ENCODE results near the gene CABP4.

CABP4 gene

DNA sequence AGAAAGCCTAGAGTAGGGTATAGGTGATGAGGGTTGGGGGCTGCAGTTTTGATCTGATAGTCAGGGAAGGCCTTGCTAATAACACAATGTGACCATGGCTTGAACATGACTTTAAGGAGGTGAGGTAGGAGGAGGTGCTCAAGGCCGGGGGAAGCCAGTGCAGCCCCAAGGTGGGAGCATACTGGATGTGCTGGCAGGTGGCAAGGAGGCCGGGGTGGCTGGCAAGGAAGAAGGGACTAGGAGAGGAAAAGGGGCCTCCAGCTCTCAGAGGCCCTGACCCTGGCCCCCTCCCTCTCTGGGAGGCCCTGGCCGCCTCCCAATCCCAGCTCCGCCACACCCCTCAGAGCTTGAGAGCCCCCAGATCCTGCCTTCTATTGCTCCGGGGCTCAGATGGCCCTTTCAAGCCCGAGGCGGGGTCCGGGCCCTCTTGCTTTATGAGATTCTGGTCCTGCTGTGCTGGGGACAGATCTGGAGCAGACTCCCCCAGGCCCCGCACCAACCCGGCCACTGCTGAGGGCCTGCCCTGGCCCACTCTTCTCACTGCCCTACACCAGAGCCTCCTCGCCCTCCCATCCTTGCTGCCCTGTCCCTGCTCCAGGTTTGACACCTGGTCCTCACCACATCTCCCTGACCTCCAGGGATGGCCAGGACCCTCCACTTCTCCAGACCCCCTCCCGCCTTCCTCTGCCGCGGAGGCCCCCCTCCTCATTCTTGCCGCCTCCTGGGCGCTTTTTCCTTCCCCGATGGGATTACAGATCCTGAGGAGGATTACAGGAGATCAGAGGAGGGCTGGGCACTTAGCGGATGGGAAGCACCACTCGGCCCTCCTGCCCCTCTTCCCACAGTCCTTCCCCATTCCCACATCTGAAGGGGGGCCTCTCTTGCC, 48.2 kb downstream of the CABP4 start:
- ChIA-PET CTCF (interaction anchor here (1.0 kb wide), 1 partner anchor 102 kb away, joined by 4 read pairs; the partner anchor contains the start of gene PPP1CA), POLR2A (no interaction called here)
- H3K4me3 ChIP-seq (ENCODE audit: low read depth, low read length): peak overlapping the region; percentile 76
- no peak for DNase-seq (ENCODE audit: low read depth, low spot score)
- TF ChIP-seq, protein P1, sequence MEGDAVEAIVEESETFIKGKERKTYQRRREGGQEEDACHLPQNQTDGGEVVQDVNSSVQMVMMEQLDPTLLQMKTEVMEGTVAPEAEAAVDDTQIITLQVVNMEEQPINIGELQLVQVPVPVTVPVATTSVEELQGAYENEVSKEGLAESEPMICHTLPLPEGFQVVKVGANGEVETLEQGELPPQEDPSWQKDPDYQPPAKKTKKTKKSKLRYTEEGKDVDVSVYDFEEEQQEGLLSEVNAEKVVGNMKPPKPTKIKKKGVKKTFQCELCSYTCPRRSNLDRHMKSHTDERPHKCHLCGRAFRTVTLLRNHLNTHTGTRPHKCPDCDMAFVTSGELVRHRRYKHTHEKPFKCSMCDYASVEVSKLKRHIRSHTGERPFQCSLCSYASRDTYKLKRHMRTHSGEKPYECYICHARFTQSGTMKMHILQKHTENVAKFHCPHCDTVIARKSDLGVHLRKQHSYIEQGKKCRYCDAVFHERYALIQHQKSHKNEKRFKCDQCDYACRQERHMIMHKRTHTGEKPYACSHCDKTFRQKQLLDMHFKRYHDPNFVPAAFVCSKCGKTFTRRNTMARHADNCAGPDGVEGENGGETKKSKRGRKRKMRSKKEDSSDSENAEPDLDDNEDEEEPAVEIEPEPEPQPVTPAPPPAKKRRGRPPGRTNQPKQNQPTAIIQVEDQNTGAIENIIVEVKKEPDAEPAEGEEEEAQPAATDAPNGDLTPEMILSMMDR (IDR thresholded peaks at IDR 0.05; ENCODE audit: insufficient read depth, low read length, missing control alignments): no peak

DNA sequence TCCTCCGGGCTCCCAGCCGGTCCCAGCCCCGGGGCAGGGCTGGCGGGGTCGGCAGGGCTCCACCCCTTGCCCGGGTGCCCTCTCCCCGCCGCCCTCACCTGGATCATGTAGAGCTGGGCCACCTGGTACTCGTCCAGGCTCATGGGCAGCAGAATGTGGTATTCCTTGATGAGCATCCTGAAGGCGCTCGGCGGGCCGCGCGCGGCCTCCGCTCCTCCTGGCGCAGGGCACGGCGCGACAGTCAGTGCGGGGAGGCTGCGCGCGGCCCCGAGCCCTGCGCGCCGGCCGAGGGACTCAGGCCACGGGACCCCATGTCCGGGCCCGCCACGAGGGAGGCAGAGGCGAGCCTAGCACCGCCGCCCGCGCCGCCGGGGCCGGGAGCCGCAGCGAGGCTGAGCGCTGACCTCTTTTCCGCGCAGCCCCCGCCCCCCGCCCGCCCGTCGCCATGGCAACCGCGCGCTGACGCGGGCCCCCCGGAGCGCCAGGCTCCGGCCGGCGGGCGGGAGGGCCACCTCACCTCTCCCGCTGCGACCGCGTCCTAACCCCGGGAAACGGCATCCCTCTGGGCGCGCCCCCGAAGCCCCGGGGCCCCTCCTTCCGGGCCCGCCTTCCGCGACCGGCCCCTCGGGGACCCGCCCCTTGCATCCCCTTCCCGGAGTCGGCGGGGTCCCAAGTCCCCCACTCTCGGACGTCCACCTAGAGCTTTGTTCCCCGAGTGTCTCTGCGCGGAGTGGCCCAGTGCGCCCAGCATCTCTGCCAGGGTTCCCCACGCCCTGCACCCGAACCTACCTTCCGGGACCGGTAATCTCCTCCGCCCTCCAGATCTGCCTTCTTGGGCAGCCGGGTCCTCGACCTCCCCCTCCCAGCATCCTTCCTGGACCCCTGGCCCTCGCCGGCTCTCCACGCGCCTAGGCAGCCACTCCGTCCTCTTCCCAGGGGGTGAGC, 49.1 kb downstream of the CABP4 start:
- CTCF ChIA-PET: interaction anchor here (1.2 to 1.6 kb wide), 2 partner anchors 21 to 150 kb away, joined by 4 to 5 read pairs; partner anchors contain the start of gene AIP
- H3K4me3 ChIP-seq (ENCODE audit: low read depth, low read length): peak overlapping the region; percentile 76
- POLR2A ChIA-PET: interaction anchor here (0.7 kb wide), 2 partner anchors 103 to 106 kb away, joined by 3 read pairs; partner anchors contain the start of gene PPP1CA
- TF ChIP-seq, protein P1 (IDR thresholded peaks at IDR 0.05; ENCODE audit: insufficient read depth, low read length, missing control alignments): no peak
- DNase-seq (ENCODE audit: low read depth, low spot score): no peak

DNA sequence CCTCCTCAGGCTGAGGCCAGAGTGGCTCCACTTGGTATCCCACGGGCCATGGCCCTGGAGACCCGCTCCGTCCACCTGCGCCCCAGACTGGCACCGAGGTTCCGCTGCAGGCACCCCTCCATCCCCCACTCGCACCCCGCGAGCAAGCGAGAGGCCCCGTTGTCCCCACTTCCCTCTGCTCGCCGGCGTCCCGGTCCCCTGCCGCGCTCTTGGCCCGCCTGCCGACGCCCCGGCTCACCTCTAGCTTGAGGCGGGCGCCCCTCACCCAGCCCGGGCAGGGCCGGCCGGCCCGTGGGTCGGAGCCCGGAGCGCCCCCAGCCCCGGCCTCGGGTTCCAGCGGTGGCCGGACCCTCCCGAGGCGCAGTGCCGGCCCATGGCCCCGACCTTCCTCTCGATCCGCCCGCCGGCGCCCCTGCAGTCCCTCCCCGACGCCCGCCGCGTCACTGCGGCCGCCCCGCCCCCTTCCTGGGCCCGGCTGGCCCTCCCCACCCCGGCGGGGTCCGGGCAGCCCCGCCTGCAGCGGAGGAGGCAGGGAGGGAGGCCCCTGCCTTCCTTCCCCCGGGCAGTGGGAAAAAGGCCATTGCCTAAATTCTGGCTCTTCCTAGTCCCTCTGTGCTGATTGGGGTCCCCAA, 49.9 kb downstream of the CABP4 start, which contains the start of gene PITPNM1:
Gene PITPNM1 (minus strand): TSS at position 414 of the 632 bp plus-strand sequence. CDS start 1,183 bp downstream, outside the sequence.
- ChIA-PET POLR2A (interaction anchor here (0.7 kb wide), 1 partner anchor 107 kb away, joined by 3 read pairs; no protein-coding TSS in a partner anchor), CTCF (interaction anchor here (0.6 to 1.7 kb wide), 9 partner anchors 14 to 160 kb away, joined by 3 to 14 read pairs (median 5); partner anchors contain the start of genes AIP, PPP1CA and RAD9A)
- peak within 1 kb of the TSS; percentile 76 for H3K4me3 ChIP-seq (ENCODE audit: low read depth, low read length)
- DNase-seq (ENCODE audit: low read depth, low spot score): no peak
- TF ChIP-seq, protein P1 (IDR thresholded peaks at IDR 0.05; ENCODE audit: insufficient read depth, low read length, missing control alignments): no peak

DNA sequence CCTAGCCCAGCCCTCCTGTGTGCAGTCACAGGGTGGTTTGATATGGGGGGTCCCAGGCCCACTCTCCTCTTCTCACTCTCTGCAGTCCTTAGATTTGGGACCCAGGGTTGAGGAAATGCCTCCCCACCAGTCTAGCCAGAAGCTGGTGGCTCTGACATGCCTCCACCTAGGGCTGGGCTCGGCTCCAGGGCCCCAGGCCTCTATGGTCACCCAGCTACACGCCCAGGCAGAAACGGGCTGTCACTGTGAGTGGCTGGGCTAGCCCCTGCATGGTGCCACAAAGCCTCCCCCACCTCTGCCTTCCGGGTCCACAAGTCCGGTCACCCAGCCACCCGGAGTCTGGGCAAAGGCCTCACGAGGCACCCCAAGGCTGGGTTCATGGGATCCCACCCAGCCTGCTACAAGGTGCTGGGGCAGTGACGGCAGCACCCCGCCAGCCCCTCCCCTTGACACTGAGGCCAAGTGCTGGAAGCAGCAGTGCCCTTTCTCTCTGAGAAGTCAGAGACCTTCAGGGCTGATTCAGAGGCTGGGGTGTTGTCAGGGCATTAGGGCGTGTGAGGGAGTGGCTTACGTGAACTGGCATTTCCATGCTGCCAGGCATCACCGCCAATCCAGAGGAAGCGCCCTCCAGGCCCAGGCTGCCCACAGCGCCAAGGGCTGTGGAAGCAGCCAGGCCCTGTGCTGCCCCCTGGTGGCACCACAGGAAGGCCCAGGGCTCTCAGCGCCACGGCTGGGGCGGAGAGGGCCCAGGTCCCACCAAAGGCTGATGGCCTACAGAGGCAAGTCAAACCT, 50.6 kb downstream of the CABP4 start:
- TF ChIP-seq, protein P1 (IDR thresholded peaks at IDR 0.05; ENCODE audit: insufficient read depth, low read length, missing control alignments): peak; percentile 98
- peak overlapping the region; percentile 76 for H3K4me3 ChIP-seq (ENCODE audit: low read depth, low read length)
- CTCF ChIA-PET: interaction anchor here (0.6 to 1.7 kb wide), 19 partner anchors 9 to 232 kb away, joined by 3 to 14 read pairs (median 4); partner anchors contain the start of genes AIP, CABP4, PPP1CA and RAD9A
- POLR2A ChIA-PET: no interaction called here
- no peak for DNase-seq (ENCODE audit: low read depth, low spot score)

DNA sequence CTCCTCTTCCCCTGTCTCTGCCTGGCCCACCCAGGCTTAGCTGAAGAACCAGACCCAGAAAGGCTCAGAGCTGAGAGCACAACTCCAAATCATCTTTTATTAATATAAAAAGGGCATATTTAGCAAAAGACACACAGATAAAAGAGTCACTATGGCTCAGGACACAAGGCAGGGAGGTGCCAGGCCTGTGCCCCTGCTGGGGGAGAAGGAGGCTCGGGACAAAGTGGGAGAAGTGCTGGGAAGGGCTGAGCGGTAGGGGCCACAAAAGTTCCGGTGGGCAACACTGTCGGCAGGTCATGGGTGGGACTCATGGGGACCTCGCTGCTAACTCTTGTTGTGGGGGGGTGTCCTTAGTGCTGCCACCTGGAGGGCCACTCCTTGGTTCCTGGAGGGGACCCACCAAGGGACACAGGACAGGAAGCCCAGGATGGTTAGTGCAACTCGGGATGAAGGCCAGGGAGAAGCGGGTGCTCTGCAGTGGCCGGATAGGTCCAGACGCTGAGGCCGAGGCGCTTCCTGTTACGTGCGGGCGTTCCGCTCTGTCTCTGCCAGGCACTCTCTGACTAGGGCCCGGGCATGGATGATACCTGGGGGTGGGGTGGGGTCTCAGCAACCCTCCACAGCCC, 51.4 kb downstream of the CABP4 start:
- no peak for DNase-seq (ENCODE audit: low read depth, low spot score)
- TF ChIP-seq, protein P1 (IDR thresholded peaks at IDR 0.05; ENCODE audit: insufficient read depth, low read length, missing control alignments): no peak
- no peak overlapping the region for H3K4me3 ChIP-seq (ENCODE audit: low read depth, low read length)
- ChIA-PET POLR2A (no interaction called here), CTCF (interaction anchor here (0.5 to 1.7 kb wide), 19 partner anchors 10 to 164 kb away, joined by 3 to 14 read pairs (median 3); partner anchors contain the start of genes CABP4, PPP1CA and RAD9A)
